Keratinocyte (primary cell): Measurements from ENCODE around the gene GBP6.

Experiments used
- CTCF ChIP-seq, 3 experiments: IDR thresholded peaks in 1 of 3; conservative IDR thresholded peaks in 1 of 3; optimal IDR thresholded peaks in 1 of 3; 2 replicates in 2 of 3; 3 replicates in 1 of 3; pipeline versions ENCODE3 to v1.5.1; 2011; ENCODE audit warnings: low read length in 3 of 3, mild to moderate bottlenecking in 3 of 3, moderate library complexity in 2 of 3, control low read depth in 1 of 3, inconsistent platforms in 1 of 3; ENCODE audit not compliant: insufficient read depth in 2 of 3; ENCODE audit errors: extremely low read depth in 1 of 3
- EZH2 ChIP-seq: IDR thresholded peaks from one replicate; pipeline ENCODE4 v1.6.1; 2012; ENCODE audit warnings: inconsistent platforms, mild to moderate bottlenecking, low read length, moderate library complexity

- TF ChIP-seq CTCF (optimal IDR thresholded peaks at IDR 0.05 in 1 of 3, IDR thresholded peaks at IDR 0.05 in 1 of 3, conservative IDR thresholded peaks at IDR 0.05 in 1 of 3; ENCODE audit: extremely low read depth in 1 of 3, insufficient read depth in 2 of 3, low read length in 3 of 3) (no peak), EZH2 (no peak)
Measured at GRCh38 chr1:89364954-89365550, 1.2 kb downstream of the GBP6 start.
